ENCODE data around the gene CLASRP.

The CLASRP gene

DNA sequence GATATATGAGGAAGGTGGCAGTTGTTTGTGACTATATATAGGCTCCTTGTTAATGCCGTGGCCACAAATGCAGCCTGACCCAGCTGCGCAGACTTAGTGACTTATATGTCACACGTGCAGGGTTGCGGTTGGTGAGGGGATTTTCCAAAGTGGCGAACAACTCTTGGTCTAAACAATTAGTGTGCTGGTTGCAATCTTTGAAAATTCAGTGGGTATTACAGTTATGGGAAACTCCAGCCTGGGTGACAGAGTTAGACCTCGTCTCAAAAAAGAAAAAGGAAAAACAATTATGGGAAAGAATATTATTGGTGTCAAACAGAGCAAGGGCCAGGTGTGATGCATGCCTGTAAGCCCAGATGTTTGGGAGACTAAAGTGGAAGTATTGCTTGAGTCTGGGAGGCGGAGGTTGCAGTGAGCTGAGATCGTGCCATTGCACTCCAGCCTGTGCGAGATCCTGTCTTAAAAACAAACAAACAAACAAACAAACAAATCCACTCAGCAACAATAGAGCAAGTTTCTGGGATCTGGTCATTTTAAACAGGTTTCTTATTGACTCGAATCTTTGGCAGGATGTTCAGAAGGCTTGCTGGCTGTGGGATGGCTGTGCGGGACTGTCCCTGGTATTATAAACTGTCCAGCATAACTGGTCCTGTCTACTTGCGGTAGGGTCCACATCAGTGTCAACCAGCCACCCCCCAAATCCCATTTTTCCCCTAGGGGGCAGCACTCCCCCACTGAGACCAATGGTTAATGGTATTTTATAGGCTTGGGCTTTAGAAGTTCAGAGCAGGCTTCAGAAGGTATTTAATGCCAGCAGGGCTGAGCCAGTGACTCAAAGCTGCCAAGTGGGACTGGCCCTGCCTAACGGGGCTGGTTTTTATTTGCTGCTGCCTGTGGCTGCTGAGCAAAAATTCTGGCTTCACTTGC is 22.2 kb upstream of the CLASRP start:
- no peak overlapping the region for H3K4me3 ChIP-seq (ENCODE audit: low read length)
- peak; percentile 65 for DNase-seq (ENCODE audit: low read depth, low spot score)

GRCh38 chr19:45019187-45019586 is 19.7 kb upstream of the CLASRP start:
- no peak overlapping the region for H3K4me3 ChIP-seq (ENCODE audit: low read length)
- no peak for DNase-seq (ENCODE audit: low read depth, low spot score)

- H3K4me3 ChIP-seq (ENCODE audit: low read length): no peak overlapping the region
- DNase-seq (ENCODE audit: low read depth, low spot score): no peak
Measured at GRCh38 chr19:45020071-45020470, 18.8 kb upstream of the CLASRP start.

DNA sequence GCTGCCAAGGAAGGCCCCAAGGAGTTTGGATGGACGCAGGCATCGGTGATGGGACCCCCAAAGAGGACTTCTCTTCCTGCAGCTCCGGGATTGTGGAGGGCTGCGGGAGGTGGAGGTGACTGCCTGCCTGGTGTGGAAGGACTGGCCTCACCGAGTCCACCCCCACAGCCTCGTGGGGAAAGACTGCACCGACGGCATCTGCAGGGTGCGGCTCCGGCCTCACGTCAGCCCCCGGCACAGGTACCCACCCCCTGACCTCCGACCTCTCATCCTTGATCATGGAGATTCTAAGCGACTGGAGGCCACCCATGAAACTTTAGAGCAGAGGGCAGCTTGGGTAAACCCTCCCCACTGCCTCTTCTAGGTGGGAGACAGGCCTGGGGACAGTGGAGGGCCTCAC is 16.9 kb upstream of the CLASRP start:
- no peak for DNase-seq (ENCODE audit: low read depth, low spot score)

DNA sequence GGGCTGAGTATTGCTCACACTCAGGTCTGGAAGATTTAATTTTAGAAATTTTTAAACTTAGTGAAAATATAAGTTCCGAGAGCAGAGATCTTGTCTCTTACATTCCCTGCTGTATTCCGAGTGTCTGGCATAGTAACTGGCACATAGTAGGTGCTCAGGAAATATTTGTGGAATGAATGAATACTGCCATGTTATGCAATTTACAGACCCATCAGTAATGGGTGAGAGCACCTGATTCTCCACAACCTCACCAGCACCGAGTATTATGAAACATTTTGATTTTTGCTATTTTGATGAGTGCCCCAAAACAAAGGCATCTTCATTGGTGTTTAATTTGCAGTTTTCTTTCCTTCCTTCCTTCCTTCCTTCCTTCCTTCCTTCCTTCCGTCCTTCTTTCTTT is 15.8 kb upstream of the CLASRP start:
- H3K4me3 ChIP-seq (ENCODE audit: low read length): no peak overlapping the region
- DNase-seq (ENCODE audit: low read depth, low spot score): no peak

More for the DNA sequence above, 16.9 kb upstream of the CLASRP start:
- no peak overlapping the region for H3K4me3 ChIP-seq (ENCODE audit: low read length)

DNA sequence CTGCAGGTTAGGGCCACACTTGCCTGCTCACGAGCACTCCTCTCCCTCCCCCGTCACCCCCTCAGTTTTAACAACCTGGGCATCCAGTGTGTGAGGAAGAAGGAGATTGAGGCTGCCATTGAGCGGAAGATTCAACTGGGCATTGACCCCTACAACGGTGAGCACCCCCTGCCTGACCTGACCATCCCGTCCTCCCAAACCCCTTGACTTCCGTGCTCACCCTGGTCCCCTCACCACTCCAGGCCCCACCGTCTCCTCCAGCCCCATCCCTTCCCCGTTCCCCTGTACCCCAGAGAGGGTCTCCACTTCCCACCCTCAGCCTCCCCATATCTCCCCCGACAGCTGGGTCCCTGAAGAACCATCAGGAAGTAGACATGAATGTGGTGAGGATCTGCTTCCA is 13.6 kb upstream of the CLASRP start:
- no peak overlapping the region for H3K4me3 ChIP-seq (ENCODE audit: low read length)
- no peak for DNase-seq (ENCODE audit: low read depth, low spot score)

- H3K4me3 ChIP-seq (ENCODE audit: low read length): no peak overlapping the region
- DNase-seq (ENCODE audit: low read depth, low spot score): no peak
Measured at GRCh38 chr19:45027371-45027770, 11.5 kb upstream of the CLASRP start.

DNA sequence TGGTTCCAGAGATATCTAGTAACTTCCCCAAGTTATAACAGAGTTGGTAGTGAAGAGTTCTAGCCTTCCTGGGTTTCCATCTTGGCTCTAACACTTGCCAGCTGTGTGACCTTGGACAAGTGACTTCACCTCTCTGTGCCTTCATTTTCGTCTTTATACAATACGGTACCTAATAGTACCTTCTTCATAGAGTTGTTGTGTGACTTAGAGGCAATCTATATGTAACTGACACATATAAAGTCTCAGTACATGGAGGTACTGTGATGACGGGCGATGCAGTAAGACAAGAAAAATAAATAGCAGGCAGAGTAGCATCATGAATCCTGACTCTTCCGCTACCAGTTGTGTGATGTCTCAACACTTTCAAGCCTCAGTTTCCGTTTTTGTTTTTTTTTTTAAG is 8.0 kb upstream of the CLASRP start:
- DNase-seq (ENCODE audit: low read depth, low spot score): no peak
- no peak overlapping the region for H3K4me3 ChIP-seq (ENCODE audit: low read length)

- no peak overlapping the region for H3K4me3 ChIP-seq (ENCODE audit: low read length)
- DNase-seq (ENCODE audit: low read depth, low spot score): no peak
Measured at GRCh38 chr19:45032421-45032820, 6.4 kb upstream of the CLASRP start.

- no peak overlapping the region for H3K4me3 ChIP-seq (ENCODE audit: low read length)
- no peak for DNase-seq (ENCODE audit: low read depth, low spot score)
Measured at GRCh38 chr19:45035755-45036154, 3.1 kb upstream of the CLASRP start.

DNA sequence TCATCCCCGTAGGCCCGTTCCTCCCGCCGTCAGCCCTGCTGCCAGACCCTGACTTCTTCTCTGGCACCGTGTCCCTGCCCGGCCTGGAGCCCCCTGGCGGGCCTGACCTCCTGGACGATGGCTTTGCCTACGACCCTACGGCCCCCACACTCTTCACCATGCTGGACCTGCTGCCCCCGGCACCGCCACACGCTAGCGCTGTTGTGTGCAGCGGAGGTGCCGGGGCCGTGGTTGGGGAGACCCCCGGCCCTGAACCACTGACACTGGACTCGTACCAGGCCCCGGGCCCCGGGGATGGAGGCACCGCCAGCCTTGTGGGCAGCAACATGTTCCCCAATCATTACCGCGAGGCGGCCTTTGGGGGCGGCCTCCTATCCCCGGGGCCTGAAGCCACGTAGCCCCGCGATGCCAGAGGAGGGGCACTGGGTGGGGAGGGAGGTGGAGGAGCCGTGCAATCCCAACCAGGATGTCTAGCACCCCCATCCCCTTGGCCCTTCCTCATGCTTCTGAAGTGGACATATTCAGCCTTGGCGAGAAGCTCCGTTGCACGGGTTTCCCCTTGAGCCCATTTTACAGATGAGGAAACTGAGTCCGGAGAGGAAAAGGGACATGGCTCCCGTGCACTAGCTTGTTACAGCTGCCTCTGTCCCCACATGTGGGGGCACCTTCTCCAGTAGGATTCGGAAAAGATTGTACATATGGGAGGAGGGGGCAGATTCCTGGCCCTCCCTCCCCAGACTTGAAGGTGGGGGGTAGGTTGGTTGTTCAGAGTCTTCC is 1.3 kb upstream of the CLASRP start:
- no peak for DNase-seq (ENCODE audit: low read depth, low spot score)
- no peak overlapping the region for H3K4me3 ChIP-seq (ENCODE audit: low read length)

GRCh38 chr19:45040059-45040771 is 1.4 kb downstream of the CLASRP start:
- DNase-seq (ENCODE audit: low read depth, low spot score): no peak
- peak overlapping the region; percentile 89 for H3K4me3 ChIP-seq (ENCODE audit: low read length)

DNA sequence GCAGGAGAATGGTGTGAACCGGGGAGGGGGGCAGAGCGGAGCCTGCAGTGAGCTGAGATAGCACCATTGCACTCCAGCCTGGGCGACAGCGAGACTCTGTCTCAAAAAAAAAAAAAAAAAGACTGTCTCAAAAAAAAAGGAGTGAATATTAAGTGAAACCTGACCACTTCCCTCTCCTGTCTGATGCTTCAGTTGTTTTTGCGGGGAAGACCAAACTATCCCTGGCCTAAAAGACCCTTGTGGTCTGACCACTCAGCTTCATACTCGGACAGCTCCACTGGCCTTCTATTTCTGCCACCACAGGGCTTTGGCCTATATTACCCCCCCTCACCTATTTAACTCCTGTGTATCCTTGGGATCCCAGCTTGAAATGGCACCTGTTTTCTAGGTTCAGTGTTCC is 2.3 kb downstream of the CLASRP start:
- H3K4me3 ChIP-seq (ENCODE audit: low read length): no peak overlapping the region
- no peak for DNase-seq (ENCODE audit: low read depth, low spot score)

DNA sequence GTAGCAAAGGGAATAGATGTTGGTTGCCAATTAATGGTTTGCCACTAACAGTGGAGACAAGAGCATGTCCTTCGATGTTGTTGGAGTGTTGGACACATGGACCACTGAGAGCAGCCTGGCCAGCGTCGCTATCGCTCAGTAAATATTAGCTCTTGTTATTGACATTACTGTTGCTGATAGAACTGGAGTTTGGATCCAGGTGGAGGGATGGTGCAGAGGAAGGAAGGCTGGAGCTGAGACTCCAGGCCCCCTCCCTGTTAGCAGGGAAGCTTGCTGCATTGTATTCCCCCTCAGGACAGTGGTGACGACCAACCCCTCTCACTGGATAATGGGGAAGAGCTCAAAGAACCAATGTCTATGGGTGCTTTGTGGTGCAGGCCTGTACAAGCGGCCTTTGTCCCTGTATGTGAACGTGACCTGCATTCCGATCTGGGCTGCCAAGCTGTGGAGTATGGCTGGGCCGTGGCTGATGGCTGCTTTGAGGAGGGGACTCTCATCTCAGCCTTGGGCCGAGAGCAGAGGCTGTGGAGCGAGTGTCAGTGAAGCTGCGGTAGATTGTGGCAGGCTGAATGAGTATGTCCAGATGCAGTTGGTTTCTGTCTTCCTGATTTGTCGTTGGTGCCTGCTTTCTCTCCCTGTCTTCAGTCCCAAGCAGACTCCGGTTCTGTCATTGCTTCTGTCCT is 7.0 kb downstream of the CLASRP start:
- H3K4me3 ChIP-seq (ENCODE audit: low read length): no peak overlapping the region
- no peak for DNase-seq (ENCODE audit: low read depth, low spot score)

DNA sequence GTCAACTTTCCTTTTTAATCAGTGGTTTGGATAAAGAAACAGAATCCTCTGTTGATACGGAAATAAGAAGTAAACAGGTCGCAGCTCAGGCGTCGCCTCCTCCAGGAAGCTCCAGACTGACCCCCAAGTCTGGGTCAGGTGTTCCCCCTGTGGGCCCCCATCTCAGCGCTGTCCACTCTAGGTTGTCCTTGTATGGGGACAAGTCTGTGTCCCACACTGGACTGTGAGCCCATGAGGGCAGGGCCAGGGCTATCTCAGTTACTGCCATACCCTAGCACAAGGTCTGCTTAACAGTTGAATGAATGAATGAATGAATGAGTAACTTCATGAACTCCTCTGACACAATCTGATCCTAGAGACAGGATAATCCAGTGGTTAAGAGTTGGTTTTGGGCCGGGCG is 7.5 kb downstream of the CLASRP start:
- no peak for DNase-seq (ENCODE audit: low read depth, low spot score)
- H3K4me3 ChIP-seq (ENCODE audit: low read length): no peak overlapping the region

DNA sequence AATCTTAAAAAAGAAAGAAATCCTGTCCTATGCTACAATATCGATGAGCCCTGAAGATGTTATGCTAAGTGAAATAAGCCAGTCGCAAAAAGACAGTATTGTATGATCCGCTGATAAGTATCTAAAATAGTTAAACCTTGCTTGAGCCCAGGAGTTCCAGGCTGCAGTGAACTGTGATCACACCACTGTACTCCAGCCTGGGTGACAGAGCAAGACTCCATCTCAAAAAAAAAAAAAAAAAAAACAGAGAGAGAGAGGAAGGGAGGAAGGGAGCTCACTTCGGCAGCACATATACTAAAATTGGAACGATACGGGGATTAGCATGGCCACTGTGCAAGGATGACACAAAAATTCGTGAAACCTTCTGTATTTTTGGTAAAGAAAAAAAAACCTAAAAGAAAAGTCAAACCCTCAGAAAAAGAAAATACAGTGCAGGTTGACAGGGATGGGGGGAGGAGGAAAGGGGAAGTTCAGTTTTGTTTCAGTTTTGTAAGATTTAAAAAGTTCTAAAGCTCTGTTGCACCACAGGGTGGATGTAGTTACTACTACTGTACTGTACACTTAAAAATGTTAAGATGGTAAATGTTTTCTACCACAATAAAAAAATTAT is 8.4 kb downstream of the CLASRP start:
- no peak for DNase-seq (ENCODE audit: low read depth, low spot score)
- no peak overlapping the region for H3K4me3 ChIP-seq (ENCODE audit: low read length)

GRCh38 chr19:45049073-45049736 is 10.4 kb downstream of the CLASRP start:
- no peak overlapping the region for H3K4me3 ChIP-seq (ENCODE audit: low read length)
- DNase-seq (ENCODE audit: low read depth, low spot score): no peak

- no peak for DNase-seq (ENCODE audit: low read depth, low spot score)
- H3K4me3 ChIP-seq (ENCODE audit: low read length): no peak overlapping the region
Measured at GRCh38 chr19:45050036-45050435, 11.2 kb downstream of the CLASRP start.
